Amniotic stem cell (primary cell): ENCODE data around the gene NEK1.
"Not testable (repeated sequence)": the region's sequence is repeated elsewhere in the genome, so short reads cannot be mapped to it uniquely, and the experiment has no call there.

Experiments used
- DNase-seq: peaks from one replicate; lab custom pipeline; 2025; lab: John Stamatoyannopoulos, UW

NEK1 gene

GRCh38 chr4:169494234-169494633 lies 118.1 kb downstream of the NEK1 start:
- not testable (repeated sequence) for DNase-seq

- DNase-seq: no peak
These were observed 119.2 kb downstream of the NEK1 start for GRCh38 chr4:169493164-169493524.

GRCh38 chr4:169492436-169493163 lies 119.8 kb downstream of the NEK1 start:
- DNase-seq: no peak

GRCh38 chr4:169491211-169491610 lies 121.2 kb downstream of the NEK1 start:
- no peak for DNase-seq

GRCh38 chr4:169489306-169489705 lies 123.1 kb downstream of the NEK1 start:
- no peak for DNase-seq

GRCh38 chr4:169485791-169486742 lies 126.3 kb downstream of the NEK1 start:
- peak; percentile 13 for DNase-seq

- DNase-seq: no peak
These were observed 127.3 kb downstream of the NEK1 start for GRCh38 chr4:169485086-169485485.

GRCh38 chr4:169484485-169484884 lies 127.9 kb downstream of the NEK1 start:
- no peak for DNase-seq

GRCh38 chr4:169464080-169464479 lies 148.3 kb downstream of the NEK1 start:
- no peak for DNase-seq

GRCh38 chr4:169460081-169460480 lies 152.3 kb downstream of the NEK1 start:
- no peak for DNase-seq

GRCh38 chr4:169458575-169458974 lies 153.8 kb downstream of the NEK1 start:
- no peak for DNase-seq

- DNase-seq: not testable (repeated sequence)
These were observed 159.7 kb downstream of the NEK1 start for GRCh38 chr4:169452644-169453043.

GRCh38 chr4:169448935-169449334 lies 163.4 kb downstream of the NEK1 start:
- not testable (repeated sequence) for DNase-seq

- no peak for DNase-seq
These were observed 165.6 kb downstream of the NEK1 start for GRCh38 chr4:169446824-169447223.

GRCh38 chr4:169443748-169444147 lies 168.6 kb downstream of the NEK1 start:
- DNase-seq: no peak

GRCh38 chr4:169440446-169440845 lies 171.9 kb downstream of the NEK1 start:
- DNase-seq: no peak

- DNase-seq: no peak
These were observed 173.1 kb downstream of the NEK1 start for GRCh38 chr4:169439244-169439643.

- no peak for DNase-seq
These were observed 174.3 kb downstream of the NEK1 start for GRCh38 chr4:169438057-169438480.

GRCh38 chr4:169437299-169438047 lies 174.9 kb downstream of the NEK1 start:
- DNase-seq: no peak

GRCh38 chr4:169436734-169437133 lies 175.6 kb downstream of the NEK1 start:
- no peak for DNase-seq

- DNase-seq: no peak
These were observed 184.0 kb downstream of the NEK1 start for GRCh38 chr4:169428376-169428775.

- DNase-seq: not testable (repeated sequence)
These were observed 184.7 kb downstream of the NEK1 start for GRCh38 chr4:169427727-169428126.
